ENCODE results near the gene SP100.
"Not testable (repeated sequence)": the region's sequence is repeated elsewhere in the genome, so short reads cannot be mapped to it uniquely, and the experiment has no call there.

SP100 gene

DNA sequence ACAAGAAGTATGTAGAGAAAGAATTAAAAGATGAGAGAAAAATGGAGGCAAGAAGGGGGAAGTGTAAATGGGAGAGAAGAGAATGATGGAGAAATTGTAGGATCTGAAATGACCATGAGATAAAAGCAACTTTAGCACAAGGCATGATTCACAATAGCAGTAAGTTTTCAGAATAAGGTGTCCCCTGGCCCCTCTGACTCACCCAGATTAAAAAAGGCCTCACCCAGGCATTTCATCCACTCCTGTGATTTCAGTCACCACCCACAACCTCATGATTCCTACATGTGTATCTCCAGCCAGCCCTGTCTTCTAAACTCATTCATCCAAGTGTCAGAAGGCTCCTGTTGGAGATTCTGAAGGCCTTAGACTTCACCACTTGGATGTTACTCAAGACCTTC is 56.6 kb downstream of the SP100 start:
- DNase-seq, result no peak

- DNase-seq, result no peak
These were observed 57.4 kb downstream of the SP100 start for GRCh38 chr2:230473378-230473777.

DNA sequence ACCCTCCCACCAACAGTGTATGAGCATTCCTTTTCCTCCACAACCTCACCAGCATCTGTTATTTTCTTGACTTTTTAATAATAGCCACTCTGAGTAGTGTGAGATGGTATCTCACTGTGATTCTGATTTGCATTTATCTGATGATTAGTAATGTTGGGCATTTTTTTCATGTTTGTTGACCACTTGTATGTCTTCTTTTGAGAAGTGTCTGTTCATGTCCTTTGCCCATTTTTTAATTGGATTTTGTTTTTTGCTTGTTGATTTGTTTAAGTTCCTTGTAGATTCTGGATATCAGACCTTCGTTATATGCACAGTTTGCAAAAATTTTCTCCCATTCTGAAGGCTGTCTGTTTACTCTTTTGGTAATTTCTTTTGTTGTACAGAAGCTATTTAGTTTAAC is 59.1 kb downstream of the SP100 start:
- no peak for DNase-seq

DNA sequence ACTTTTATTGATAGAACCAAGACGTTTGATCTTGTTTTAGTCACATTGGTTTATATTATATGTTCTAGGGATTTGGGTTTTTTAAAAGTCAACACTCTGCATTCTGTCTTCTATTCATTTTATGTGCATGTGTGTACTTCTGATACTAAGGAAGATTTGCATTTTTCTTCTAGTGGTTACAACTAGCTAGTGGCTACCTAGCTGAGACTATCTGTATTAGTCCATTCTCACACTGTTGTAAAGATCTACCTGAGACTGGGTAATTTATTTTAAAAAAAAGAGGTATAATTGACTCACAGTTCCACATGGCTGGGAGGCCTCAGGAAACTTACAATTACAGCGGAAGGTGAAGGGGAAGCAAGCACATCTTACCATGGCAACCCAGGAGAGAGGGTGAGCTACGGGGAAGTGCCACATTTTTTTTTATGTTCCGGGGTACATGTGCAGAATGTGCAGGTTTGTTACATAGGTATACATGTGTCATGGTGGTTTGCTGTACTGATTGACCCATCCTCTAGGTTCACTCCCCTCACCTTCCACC is 69.9 kb downstream of the SP100 start:
- DNase-seq, result no peak

- not testable (repeated sequence) for DNase-seq
These were observed 75.2 kb downstream of the SP100 start for GRCh38 chr2:230491219-230491618.

DNA sequence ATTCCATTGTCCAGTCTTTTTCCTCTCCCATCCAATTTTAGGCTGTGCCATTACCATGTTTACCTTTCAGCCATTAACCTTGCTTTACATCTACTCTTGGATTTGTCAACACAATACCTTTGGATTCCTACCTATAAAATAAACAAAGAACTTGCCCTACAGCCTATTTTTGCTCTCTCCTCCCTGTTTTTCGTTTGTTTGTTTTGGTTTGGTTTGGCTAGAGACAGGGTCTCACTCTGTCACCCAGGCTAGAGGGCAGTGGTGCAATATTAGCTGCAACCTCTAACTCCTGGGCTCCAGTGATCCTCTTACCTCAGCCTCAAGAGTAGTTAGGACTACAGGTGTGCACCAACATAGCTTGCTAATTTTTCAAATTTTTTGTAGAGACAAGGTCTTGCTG is 76.1 kb downstream of the SP100 start:
- no peak for DNase-seq

GRCh38 chr2:230494980-230495379 is 79.0 kb downstream of the SP100 start:
- no peak for DNase-seq

GRCh38 chr2:230496891-230497290 is 80.9 kb downstream of the SP100 start:
- DNase-seq, result no peak

- no peak for DNase-seq
These were observed 82.6 kb downstream of the SP100 start for GRCh38 chr2:230498506-230499107.

GRCh38 chr2:230502593-230502992 is 86.6 kb downstream of the SP100 start:
- no peak for DNase-seq

DNA sequence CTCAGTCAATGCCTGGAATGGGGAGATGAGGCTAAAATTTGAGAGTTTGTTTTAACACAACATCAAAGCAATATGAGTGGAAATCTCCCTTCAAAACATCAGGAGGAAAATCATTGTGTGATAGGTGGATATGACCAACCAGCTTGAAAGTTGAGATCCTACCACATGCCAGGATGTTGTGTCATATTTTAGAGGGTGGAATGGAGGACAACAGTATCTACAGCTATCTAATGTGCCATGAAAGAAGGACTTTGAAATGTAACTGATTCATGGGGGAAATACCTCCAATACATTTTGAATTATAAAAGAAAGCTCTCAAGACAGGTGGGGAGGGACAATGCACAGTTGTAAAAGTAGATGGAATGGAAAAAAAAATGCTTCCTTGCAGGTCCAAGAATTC is 87.8 kb downstream of the SP100 start:
- DNase-seq, result no peak

GRCh38 chr2:230505162-230505561 is 89.2 kb downstream of the SP100 start:
- no peak for DNase-seq

- no peak for DNase-seq
These were observed 97.2 kb downstream of the SP100 start for GRCh38 chr2:230512955-230513748.

DNA sequence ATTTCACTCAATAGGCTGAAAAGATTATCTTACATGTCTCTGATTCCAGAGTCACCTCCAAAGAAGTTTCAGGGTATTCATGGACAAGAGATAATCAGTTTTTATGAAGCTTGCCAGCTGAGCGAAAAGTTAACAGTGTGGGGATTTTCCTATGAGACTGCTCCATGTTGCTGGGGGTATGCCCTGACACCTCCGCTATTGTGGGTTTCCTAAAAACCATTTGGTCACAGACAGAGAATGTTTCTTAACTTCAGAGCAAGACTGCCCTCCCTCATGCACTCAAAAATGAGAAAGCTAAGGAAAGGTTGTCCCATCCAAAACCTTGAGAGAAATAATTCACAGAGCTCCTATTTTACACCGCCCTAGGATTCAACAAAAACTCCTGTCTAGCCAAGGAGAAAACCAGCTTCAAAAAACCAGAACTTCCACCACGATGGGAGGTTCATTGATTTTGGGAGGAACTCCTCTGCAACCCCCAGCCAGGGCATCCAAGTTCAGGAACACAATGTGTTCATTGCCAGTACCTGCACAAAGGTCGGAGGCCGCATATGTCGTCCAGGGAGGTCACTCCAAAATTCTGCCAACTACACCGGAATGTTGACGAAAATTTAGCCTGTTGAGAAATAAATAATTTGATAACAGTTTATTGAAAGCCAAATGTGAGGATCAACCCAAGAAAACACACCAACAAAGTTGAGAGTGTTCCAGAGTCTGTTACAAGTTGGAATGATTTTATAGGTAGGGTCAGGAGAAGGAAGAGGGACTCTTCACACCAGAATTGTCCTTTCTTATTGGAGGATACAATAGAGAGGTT is 104.3 kb downstream of the SP100 start:
- no peak for DNase-seq

DNA sequence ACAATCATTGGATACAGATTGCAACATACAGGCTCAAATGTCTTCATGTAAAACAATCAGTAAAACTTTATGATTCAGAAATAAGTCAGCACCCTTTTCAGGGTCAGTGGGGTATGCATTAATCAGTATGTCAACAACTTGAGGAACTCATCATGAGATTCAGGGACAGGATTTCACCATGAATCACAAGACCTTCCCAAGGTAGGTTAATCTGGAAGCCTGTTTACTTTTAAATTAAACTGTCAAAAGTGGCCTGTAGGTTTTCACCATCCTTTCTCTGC is 104.8 kb downstream of the SP100 start:
- DNase-seq, result no peak

GRCh38 chr2:230521386-230521785 is 105.4 kb downstream of the SP100 start:
- no peak for DNase-seq

DNA sequence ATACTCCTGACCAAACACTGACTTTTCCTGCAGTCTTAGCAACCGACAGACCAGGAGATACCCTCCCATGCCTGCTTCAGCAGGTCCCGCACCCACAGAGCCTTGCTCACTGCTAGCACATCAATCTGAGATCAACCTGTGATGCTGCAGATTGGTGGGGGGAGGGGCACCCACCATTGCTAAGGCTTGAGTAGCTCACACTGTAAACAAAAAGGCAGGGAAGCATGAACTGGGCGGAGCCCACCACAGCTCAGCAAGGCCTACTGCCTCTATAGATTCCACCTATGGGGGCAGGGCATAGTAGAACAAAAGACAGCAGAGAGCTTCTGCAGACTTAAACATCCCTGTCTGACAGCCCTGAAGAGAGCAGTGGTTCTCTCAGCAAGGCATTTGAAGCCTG is 109.7 kb downstream of the SP100 start:
- DNase-seq, result no peak

GRCh38 chr2:230537531-230537976 is 121.6 kb downstream of the SP100 start:
- DNase-seq, result no peak

GRCh38 chr2:230540332-230540731 is 124.3 kb downstream of the SP100 start:
- no peak for DNase-seq

GRCh38 chr2:230541934-230542380 is 126.0 kb downstream of the SP100 start:
- DNase-seq, result no peak

DNA sequence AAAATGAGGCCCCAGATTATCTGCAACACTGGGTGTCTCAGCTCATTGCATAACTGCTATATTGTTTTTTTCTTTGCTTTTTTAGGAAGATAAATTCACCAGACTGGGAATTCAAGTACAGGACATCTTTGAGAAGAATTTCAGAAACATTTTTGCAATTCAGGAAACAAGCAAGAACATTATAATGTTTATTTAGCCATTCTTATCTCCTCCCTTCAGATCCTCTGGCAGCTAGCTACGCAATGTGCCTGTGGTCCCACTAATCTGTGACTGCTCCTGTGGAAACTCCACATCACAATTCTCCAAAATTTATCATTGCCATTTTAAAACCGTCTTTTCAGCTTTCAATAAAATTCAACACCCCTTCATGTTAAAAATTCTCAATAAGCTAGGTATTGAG is 126.8 kb downstream of the SP100 start:
- no peak for DNase-seq

GRCh38 chr2:230552181-230552580 is 136.2 kb downstream of the SP100 start:
- no peak for DNase-seq

- no peak for DNase-seq
These were observed 141.1 kb downstream of the SP100 start for GRCh38 chr2:230557065-230557464.

All from NCI-H1092 treated with DMSO at 0.1 percent for 48 hours (cell line).